RWPE1 (cell line): Measurements from ENCODE around the gene RASL10B.

Experiments
- CTCF ChIA-PET: fragments of 350-600 bp; sonication (Branson Sonifier 250); formaldehyde crosslinking; extraction: SDS; loops from one replicate; lab custom pipeline; 2021; lab: Yijun Ruan, JAX
- POLR2A ChIA-PET: fragments of 400-600 bp; formaldehyde crosslinking; extraction: SDS; loops from one replicate; lab custom pipeline; 2020; ENCODE audit warnings: antibody characterized with exemption; ENCODE audit not compliant: low non-redundant PET; lab: Yijun Ruan, JAX
- DNase-seq: peaks from one replicate; pipeline ENCODE4 v3.0.0; 2012; ENCODE audit warnings: low spot score
- H3K27ac ChIP-seq: fragments of 450-650 bp; 2 replicates; pipeline ENCODE4 v1.5.1; 2017
- CTCF ChIP-seq: fragments of 450-650 bp; conservative IDR thresholded peaks from 2 replicates; pipeline ENCODE4 v1.5.1; 2017; ENCODE audit warnings: low read depth, mild to moderate bottlenecking

The RASL10B gene

GRCh38 chr17:35730400-35731005, 936 bp upstream of the RASL10B start:
- CTCF ChIA-PET = interaction anchor here (0.6 to 1.5 kb wide), 5 partner anchors 15 to 308 kb away, joined by 3 to 7 read pairs (median 4); no protein-coding TSS in a partner anchor
- no peak overlapping the region for H3K27ac ChIP-seq
- no peak for TF ChIP-seq CTCF
- no peak for DNase-seq
- POLR2A ChIA-PET = no interaction called here

- no peak overlapping the region for H3K27ac ChIP-seq
- CTCF ChIA-PET = interaction anchor here (0.6 to 1.5 kb wide), 3 partner anchors 15 to 37 kb away, joined by 3 to 7 read pairs (median 3); no protein-coding TSS in a partner anchor
- DNase-seq = no peak
- POLR2A ChIA-PET = no interaction called here
- no peak for TF ChIP-seq CTCF
These were observed 722 bp downstream of the RASL10B start for GRCh38 chr17:35731917-35732805.

- no peak for DNase-seq
- H3K27ac ChIP-seq = no peak overlapping the region
- no peak for TF ChIP-seq CTCF
- ChIA-PET POLR2A (no interaction called here), CTCF (interaction anchor here (0.6 to 1.0 kb wide), 2 partner anchors 15 to 38 kb away, joined by 3 read pairs; no protein-coding TSS in a partner anchor)
These were observed 1.3 kb downstream of the RASL10B start for GRCh38 chr17:35732806-35733136.

- no peak for TF ChIP-seq CTCF
- no peak overlapping the region for H3K27ac ChIP-seq
- POLR2A ChIA-PET = no interaction called here
- CTCF ChIA-PET = no interaction called here
- DNase-seq = no peak
These were observed 1.9 kb downstream of the RASL10B start for GRCh38 chr17:35733366-35733765.

- no peak overlapping the region for H3K27ac ChIP-seq
- ChIA-PET CTCF (no interaction called here), POLR2A (no interaction called here)
- TF ChIP-seq CTCF = no peak
- DNase-seq = no peak
These were observed 3.0 kb downstream of the RASL10B start for GRCh38 chr17:35734396-35734795.

GRCh38 chr17:35735036-35735805, 3.8 kb downstream of the RASL10B start:
- H3K27ac ChIP-seq = no peak overlapping the region
- CTCF ChIA-PET = interaction anchor here (0.6 kb wide), 1 partner anchor 149 kb away, joined by 3 read pairs; no protein-coding TSS in a partner anchor
- no peak for TF ChIP-seq CTCF
- POLR2A ChIA-PET = no interaction called here
- DNase-seq = no peak
